Neuronal stem cell (in vitro differentiated cells): ENCODE measurements around the gene TCEANC2.
"Not testable (repeated sequence)": the region's sequence is repeated elsewhere in the genome, so short reads cannot be mapped to it uniquely, and the experiment has no call there.

Experiments used
- DNase-seq: peaks from one replicate; pipeline ENCODE4 v3.0.0-alpha.2; 2013; ENCODE audit warnings: low spot score
- H2AFZ ChIP-seq: one replicate; pipeline ENCODE4 v1.6.1; 2013; ENCODE audit warnings: mild to moderate bottlenecking, low read length, inconsistent platforms
- H2AK5ac ChIP-seq: 2 replicates; pipeline ENCODE4 v1.6.1; 2013; ENCODE audit warnings: low read depth, mild to moderate bottlenecking, inconsistent platforms, low read length, moderate library complexity, mixed read lengths
- H2BK120ac ChIP-seq: 2 replicates; pipeline ENCODE4 v1.6.1; 2013; ENCODE audit warnings: low read depth, mild to moderate bottlenecking, inconsistent platforms, low read length, moderate library complexity, mixed read lengths
- H2BK12ac ChIP-seq: one replicate; pipeline ENCODE4 v1.6.1; 2013; ENCODE audit warnings: low read length, inconsistent platforms
- H2BK15ac ChIP-seq: 2 replicates; pipeline ENCODE4 v1.6.1; 2013; ENCODE audit warnings: mild to moderate bottlenecking, low read length, inconsistent platforms, mixed read lengths
- H2BK5ac ChIP-seq: one replicate; pipeline ENCODE4 v1.6.1; 2013; ENCODE audit warnings: inconsistent platforms, mild to moderate bottlenecking, low read length, moderate library complexity
- H3K14ac ChIP-seq: one replicate; pipeline ENCODE4 v1.6.1; 2013; ENCODE audit warnings: low read length, inconsistent platforms
- H3K18ac ChIP-seq: 2 replicates; pipeline ENCODE4 v1.6.1; 2013; ENCODE audit warnings: low read length, inconsistent platforms
- H3K23ac ChIP-seq: 2 replicates; pipeline ENCODE4 v1.6.1; 2013; ENCODE audit warnings: low read depth, mild to moderate bottlenecking, mixed read lengths, low read length, inconsistent platforms; ENCODE audit not compliant: poor library complexity
- H3K27ac ChIP-seq: replicated peaks from 3 replicates; pipeline ENCODE4 v1.5.1; 2013; ENCODE audit warnings: low read length, inconsistent platforms
- H3K27me3 ChIP-seq, 3 experiments: 2 replicates each; pipeline ENCODE4 v1.6.1; 2013; ENCODE audit warnings: low read length in 3 of 3, mild to moderate bottlenecking in 2 of 3, inconsistent platforms in 1 of 3, low read depth in 1 of 3, mixed read lengths in 1 of 3, moderate library complexity in 1 of 3; ENCODE audit not compliant: control insufficient read depth in 3 of 3, insufficient read depth in 3 of 3
- H3K36me3 ChIP-seq, 2 donors: replicated peaks in 1 of 2; 2 replicates each; pipeline ENCODE4 v1.6.1; 2013; ENCODE audit warnings: low read length in 2 of 2; ENCODE audit not compliant: control insufficient read depth in 2 of 2, insufficient read depth in 2 of 2
- H3K4ac ChIP-seq: 2 replicates; pipeline ENCODE4 v1.6.1; 2013; ENCODE audit warnings: inconsistent platforms, mild to moderate bottlenecking, low read length, moderate library complexity
- H3K4me1 ChIP-seq, 2 donors: 1 replicate in 1 of 2; 2 replicates in 1 of 2; pipeline ENCODE4 v1.6.1; 2013; ENCODE audit warnings: low read length in 2 of 2, low read depth in 1 of 2; ENCODE audit not compliant: control insufficient read depth in 2 of 2, insufficient read depth in 1 of 2
- H3K4me2 ChIP-seq: one replicate; pipeline ENCODE4 v1.6.1; 2013; ENCODE audit warnings: mild to moderate bottlenecking, low read length, inconsistent platforms; ENCODE audit not compliant: insufficient read depth, poor library complexity, severe bottlenecking
- H3K4me3 ChIP-seq, 2 donors: 2 replicates each; pipeline ENCODE4 v1.5.1; 2013; ENCODE audit warnings: low read length in 2 of 2, mild to moderate bottlenecking in 2 of 2, inconsistent platforms in 1 of 2, moderate library complexity in 1 of 2
- H3K79me1 ChIP-seq: one replicate; pipeline ENCODE4 v1.6.1; 2013; ENCODE audit warnings: low read depth, mild to moderate bottlenecking, inconsistent platforms, low read length, moderate library complexity
- H3K9ac ChIP-seq: one replicate; pipeline ENCODE4 v1.6.1; 2013; ENCODE audit warnings: mild to moderate bottlenecking, low read depth, low read length, inconsistent platforms; ENCODE audit not compliant: poor library complexity
- H3K9me3 ChIP-seq, 2 donors: replicated peaks in 1 of 2; 2 replicates each; pipeline versions ENCODE3 to v1.6.1; 2013; ENCODE audit warnings: low read length in 2 of 2, mild to moderate bottlenecking in 2 of 2, inconsistent platforms in 1 of 2, low read depth in 1 of 2, mixed read lengths in 1 of 2, moderate library complexity in 1 of 2; ENCODE audit not compliant: control insufficient read depth in 2 of 2, insufficient read depth in 1 of 2
- H4K8ac ChIP-seq: one replicate; pipeline ENCODE4 v1.6.1; 2013; ENCODE audit warnings: low read depth, mild to moderate bottlenecking, inconsistent platforms, low read length, moderate library complexity
- H4K91ac ChIP-seq: one replicate; pipeline ENCODE4 v1.6.1; 2013; ENCODE audit warnings: low read length, low read depth, mild to moderate bottlenecking, inconsistent platforms; ENCODE audit not compliant: poor library complexity
- WGBS, 2 donors: extraction: QIAGEN DNeasy Blood & Tissue Kit; methylation state at CpG; one replicate each; pipeline ENCODE4 v1.1.7; 2013; ENCODE audit warnings: missing lambda C conversion rate in 2 of 2, mixed read lengths in 1 of 2; ENCODE audit not compliant: insufficient read length in 2 of 2, insufficient replicate concordance in 1 of 2; ENCODE audit errors: extremely low coverage in 2 of 2; 5-methylcytosine and 5-hydroxymethylcytosine counted together

Gene TCEANC2

GRCh38 chr1:54094730-54095105 is 41.3 kb downstream of the TCEANC2 start:
- not testable (repeated sequence) for H4K91ac ChIP-seq, H3K23ac ChIP-seq, H3K4ac ChIP-seq, H2BK5ac ChIP-seq, H3K27ac ChIP-seq, H4K8ac ChIP-seq, H3K9ac ChIP-seq, H3K4me2 ChIP-seq, H3K9me3 ChIP-seq, H3K14ac ChIP-seq, DNase-seq, H3K4me3 ChIP-seq, H3K4me1 ChIP-seq, H3K18ac ChIP-seq, H2AFZ ChIP-seq, H2BK15ac ChIP-seq, H2BK12ac ChIP-seq, H2AK5ac ChIP-seq, H2BK120ac ChIP-seq, H3K79me1 ChIP-seq
- Histone ChIP-seq H3K36me3 (peaks cover 0 to 17% of the 10 kb centered on the region in 2 donors), H3K27me3 (peaks cover 0 to 16% (median 0%) of the 10 kb centered on the region in 3 experiments)
- WGBS, 2 donors = no CpG with 5 or more reads among the region's 1 CpG

GRCh38 chr1:54095546-54096226 is 42.3 kb downstream of the TCEANC2 start:
- H2BK15ac ChIP-seq = no peak overlapping the region
- H3K4me1 ChIP-seq = peaks cover 0 to 2% of the 10 kb centered on the region in 2 donors
- no peak for DNase-seq
- no peak overlapping the region for H3K4me2 ChIP-seq
- H3K4me3 ChIP-seq = no peak overlapping the region
- no peak overlapping the region for H3K18ac ChIP-seq
- peak overlapping the region; percentile 87 for H3K14ac ChIP-seq
- H3K9ac ChIP-seq = no peak overlapping the region
- no CpG with 5 or more reads among the region's 8 CpGs for WGBS, 2 donors
- H3K4ac ChIP-seq = no peak overlapping the region
- H2AK5ac ChIP-seq = no peak overlapping the region
- H2BK120ac ChIP-seq = no peak overlapping the region
- no peaks in the 10 kb centered on the region for H3K79me1 ChIP-seq
- no peak overlapping the region for H2BK5ac ChIP-seq
- H3K27ac ChIP-seq = no peak overlapping the region
- H4K91ac ChIP-seq = no peak overlapping the region
- H3K23ac ChIP-seq = no peak overlapping the region
- H4K8ac ChIP-seq = no peak overlapping the region
- H3K9me3 ChIP-seq = no peaks in the 10 kb centered on the region
- H3K27me3 ChIP-seq = peaks cover 0 to 16% (median 0%) of the 10 kb centered on the region in 3 experiments
- no peak overlapping the region for H2AFZ ChIP-seq
- H3K36me3 ChIP-seq = peaks cover 0 to 14% of the 10 kb centered on the region in 2 donors
- H2BK12ac ChIP-seq = no peak overlapping the region

- Histone ChIP-seq H3K9ac (no peak overlapping the region), H3K18ac (no peak overlapping the region), H4K8ac (no peak overlapping the region), H2BK120ac (no peak overlapping the region), H3K23ac (no peak overlapping the region), H3K27ac (no peak overlapping the region), H3K4me1 (peaks cover 0 to 2% of the 10 kb centered on the region in 2 donors), H4K91ac (no peak overlapping the region), H3K4me2 (no peak overlapping the region), H2BK12ac (no peak overlapping the region), H2AK5ac (no peak overlapping the region), H3K79me1 (no peaks in the 10 kb centered on the region), H3K9me3 (no peaks in the 10 kb centered on the region), H2AFZ (no peak overlapping the region), H3K27me3 (peaks cover 0 to 16% (median 0%) of the 10 kb centered on the region in 3 experiments), H3K4ac (no peak overlapping the region), H3K36me3 (peaks cover 0 to 14% of the 10 kb centered on the region in 2 donors), H3K4me3 (no peak overlapping the region), H2BK5ac (no peak overlapping the region), H2BK15ac (no peak overlapping the region), H3K14ac (no peak overlapping the region)
- whole genome bisulfite sequencing, 2 donors = no CpG with 5 or more reads among the region's 25 CpGs
- DNase-seq = no peak
Measured at GRCh38 chr1:54096227-54096876, 42.9 kb downstream of the TCEANC2 start.

GRCh38 chr1:54096877-54097240 is 43.5 kb downstream of the TCEANC2 start:
- no peak overlapping the region for H4K8ac ChIP-seq
- H2BK5ac ChIP-seq = no peak overlapping the region
- H2AFZ ChIP-seq = no peak overlapping the region
- no peak overlapping the region for H2AK5ac ChIP-seq
- no peaks in the 10 kb centered on the region for H3K79me1 ChIP-seq
- DNase-seq = no peak
- H2BK15ac ChIP-seq = no peak overlapping the region
- H3K4ac ChIP-seq = no peak overlapping the region
- H4K91ac ChIP-seq = no peak overlapping the region
- peaks cover 0 to 16% (median 0%) of the 10 kb centered on the region in 3 experiments for H3K27me3 ChIP-seq
- no peak overlapping the region for H3K4me3 ChIP-seq
- H2BK120ac ChIP-seq = no peak overlapping the region
- H3K9ac ChIP-seq = no peak overlapping the region
- no peaks in the 10 kb centered on the region for H3K9me3 ChIP-seq
- peaks cover 0 to 2% of the 10 kb centered on the region in 2 donors for H3K4me1 ChIP-seq
- H3K14ac ChIP-seq = no peak overlapping the region
- no peak overlapping the region for H3K23ac ChIP-seq
- no peak overlapping the region for H3K18ac ChIP-seq
- no peak overlapping the region for H3K27ac ChIP-seq
- H2BK12ac ChIP-seq = no peak overlapping the region
- no peak overlapping the region for H3K4me2 ChIP-seq
- WGBS, 2 donors = no CpG with 5 or more reads among the region's 7 CpGs
- H3K36me3 ChIP-seq = peaks cover 0 to 14% of the 10 kb centered on the region in 2 donors
